GM12878 (cell line): ENCODE data around the gene HDAC3. TPM values are rescaled to one million over a fixed set of nuclear protein-coding genes. Genes with fewer than 3 reads are reported as not detected.
A peak's percentile ranks its signal among the peaks of the same experiment; 100 is the strongest.

Experiments
- CBX3 ChIP-seq: fragments of 200-600 bp; sonication (generic); IDR thresholded peaks from 2 replicates; pipeline ENCODE4 v1.6.1; 2016; ENCODE audit warnings: low read depth, borderline replicate concordance
- CUX1 ChIP-seq: IDR thresholded peaks from 2 replicates; pipeline ENCODE4 v1.6.1; 2012; ENCODE audit warnings: improper control_type of control experiment, low read depth, low read length; ENCODE audit not compliant: insufficient replicate concordance
- MLLT1 ChIP-seq: fragments of 450-650 bp; IDR thresholded peaks from 2 replicates; pipeline ENCODE4 v1.6.1; 2016; ENCODE audit warnings: mild to moderate bottlenecking
- MTA3 ChIP-seq: IDR thresholded peaks from 2 replicates; pipeline ENCODE4 v1.6.1; 2012; ENCODE audit warnings: low read length, inconsistent platforms, borderline replicate concordance
- polyA plus RNA-seq, 11 experiments: library from polyadenylated mRNA; depleted of rRNA in 4 of 11; unstranded in 6 of 11; stranded (reverse) in 5 of 11; fragments of >200 nt; fragmentation: Nextera tagmentation in 4 of 11; fragmentation: Illumina TruSeq in 1 of 11; extraction: Ambion mirVana in 4 of 11; extraction: Trizol in 1 of 11; gene quantifications; 1 replicate in 1 of 11; 2 replicates in 10 of 11; pipeline versions ENCODE4 v1.2.1 to v1.2.3, GENCODE V29; 2011 to 2016; ENCODE audit warnings: inconsistent platforms in 2 of 11, missing spikeins in 2 of 11, low read depth in 1 of 11
- total RNA-seq, 4 experiments: library from RNA; depleted of rRNA in 3 of 4; stranded (reverse); fragments of >200 nt in 3 of 4; fragmentation: Illumina TruSeq in 1 of 4; extraction: Trizol in 1 of 4; gene quantifications; 2 replicates each; pipeline versions ENCODE4 v1.2.1 to v1.2.3, GENCODE V29; 2013 to 2021
- TF ChIP-seq, protein P1 (sequence below): fragments of 450-650 bp; IDR thresholded peaks from 2 replicates; pipeline ENCODE4 v1.6.1; 2017; ENCODE audit warnings: mild to moderate bottlenecking, moderate library complexity

Gene HDAC3
- total and polyA plus RNA-seq, 10 of the 15 experiments (the other 5 are each of a cell fraction or from before 2014, with no cell fraction given), result 62.2 to 140 (median 112) TPM

GRCh38 chr5:141633871-141634561 is 2.6 kb downstream of the HDAC3 start (continued):
- TF ChIP-seq MLLT1, result peak; percentile 28; the same call in 1 of the 2 replicates
- TF ChIP-seq, protein P1, sequence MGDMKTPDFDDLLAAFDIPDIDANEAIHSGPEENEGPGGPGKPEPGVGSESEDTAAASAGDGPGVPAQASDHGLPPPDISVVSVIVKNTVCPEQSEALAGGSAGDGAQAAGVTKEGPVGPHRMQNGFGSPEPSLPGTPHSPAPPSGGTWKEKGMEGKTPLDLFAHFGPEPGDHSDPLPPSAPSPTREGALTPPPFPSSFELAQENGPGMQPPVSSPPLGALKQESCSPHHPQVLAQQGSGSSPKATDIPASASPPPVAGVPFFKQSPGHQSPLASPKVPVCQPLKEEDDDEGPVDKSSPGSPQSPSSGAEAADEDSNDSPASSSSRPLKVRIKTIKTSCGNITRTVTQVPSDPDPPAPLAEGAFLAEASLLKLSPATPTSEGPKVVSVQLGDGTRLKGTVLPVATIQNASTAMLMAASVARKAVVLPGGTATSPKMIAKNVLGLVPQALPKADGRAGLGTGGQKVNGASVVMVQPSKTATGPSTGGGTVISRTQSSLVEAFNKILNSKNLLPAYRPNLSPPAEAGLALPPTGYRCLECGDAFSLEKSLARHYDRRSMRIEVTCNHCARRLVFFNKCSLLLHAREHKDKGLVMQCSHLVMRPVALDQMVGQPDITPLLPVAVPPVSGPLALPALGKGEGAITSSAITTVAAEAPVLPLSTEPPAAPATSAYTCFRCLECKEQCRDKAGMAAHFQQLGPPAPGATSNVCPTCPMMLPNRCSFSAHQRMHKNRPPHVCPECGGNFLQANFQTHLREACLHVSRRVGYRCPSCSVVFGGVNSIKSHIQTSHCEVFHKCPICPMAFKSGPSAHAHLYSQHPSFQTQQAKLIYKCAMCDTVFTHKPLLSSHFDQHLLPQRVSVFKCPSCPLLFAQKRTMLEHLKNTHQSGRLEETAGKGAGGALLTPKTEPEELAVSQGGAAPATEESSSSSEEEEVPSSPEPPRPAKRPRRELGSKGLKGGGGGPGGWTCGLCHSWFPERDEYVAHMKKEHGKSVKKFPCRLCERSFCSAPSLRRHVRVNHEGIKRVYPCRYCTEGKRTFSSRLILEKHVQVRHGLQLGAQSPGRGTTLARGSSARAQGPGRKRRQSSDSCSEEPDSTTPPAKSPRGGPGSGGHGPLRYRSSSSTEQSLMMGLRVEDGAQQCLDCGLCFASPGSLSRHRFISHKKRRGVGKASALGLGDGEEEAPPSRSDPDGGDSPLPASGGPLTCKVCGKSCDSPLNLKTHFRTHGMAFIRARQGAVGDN, result 0 out of 2 replicates have a peak, but pooled peaks have one; percentile 24
- TF ChIP-seq MTA3, result no peak
- no peak for TF ChIP-seq CUX1
- no peak for TF ChIP-seq CBX3
